Activated B cell treated with CpG ODN at 0.5 μM for 24 hours (primary cell): ENCODE results near the gene ALMS1. TPM values are rescaled to one million over a fixed set of nuclear protein-coding genes. Genes with fewer than 3 reads are reported as not detected.
"Not testable (repeated sequence)": the region's sequence is repeated elsewhere in the genome, so short reads cannot be mapped to it uniquely, and the experiment has no call there.

ENCODE experiments used
- ATAC-seq: fragments of 200-7000 bp; cut with Tn5 transposase; one replicate; pipeline ENCODE4 v1.10.0; 2021; ENCODE audit warnings: low read depth, mild to moderate bottlenecking, moderate library complexity
- CTCF ChIA-PET: fragments of 350-600 bp; sonication (Branson Sonifier 250); formaldehyde crosslinking; loops from one replicate; lab custom pipeline; 2021; ENCODE audit warnings: antibody characterized with exemption; lab: Charles Lee
- POLR2A ChIA-PET: fragments of 350-600 bp; sonication (Branson Sonifier 250); formaldehyde crosslinking; loops from one replicate; lab custom pipeline; 2021; ENCODE audit warnings: antibody characterized with exemption; lab: Charles Lee
- DNase-seq: peaks from one replicate; pipeline ENCODE4 v3.0.0; 2022
- H3K27ac Mint-ChIP-seq: one replicate; pipeline ENCODE4 v1.8.0; 2020; ENCODE audit warnings: mixed read lengths
- H3K27me3 Mint-ChIP-seq: one replicate; pipeline ENCODE4 v1.8.0; 2021; ENCODE audit warnings: mixed read lengths
- H3K36me3 Mint-ChIP-seq: one replicate; pipeline ENCODE4 v1.8.0; 2021; ENCODE audit warnings: low read depth, mixed read lengths
- H3K4me1 Mint-ChIP-seq: one replicate; pipeline ENCODE4 v1.8.0; 2021; ENCODE audit warnings: mixed read lengths
- H3K4me3 Mint-ChIP-seq: one replicate; pipeline ENCODE4 v1.8.0; 2020; ENCODE audit warnings: mild to moderate bottlenecking, mixed read lengths
- H3K9me3 Mint-ChIP-seq: one replicate; pipeline ENCODE4 v1.8.0; 2020; ENCODE audit warnings: mixed read lengths
- intact Hi-C: fragments of 100-400 bp; cut with micrococcal nuclease; formaldehyde crosslinking; loops from one replicate; pipeline ENCODE4 v1.15.1; 2024
- total RNA-seq: library from RNA; stranded (reverse); gene quantifications from 2 replicates; pipeline ENCODE4 v1.2.3, GENCODE V29; 2022
- TF ChIP-seq, protein P1 (sequence below): fragments of 200-600 bp; IDR thresholded peaks from one replicate; pipeline ENCODE4 v1.8.0; 2022; ENCODE audit warnings: antibody characterized with exemption, mild to moderate bottlenecking

ALMS1 gene
- total RNA-seq, 1 donor from 2014 or later, result 20.1 TPM

DNA sequence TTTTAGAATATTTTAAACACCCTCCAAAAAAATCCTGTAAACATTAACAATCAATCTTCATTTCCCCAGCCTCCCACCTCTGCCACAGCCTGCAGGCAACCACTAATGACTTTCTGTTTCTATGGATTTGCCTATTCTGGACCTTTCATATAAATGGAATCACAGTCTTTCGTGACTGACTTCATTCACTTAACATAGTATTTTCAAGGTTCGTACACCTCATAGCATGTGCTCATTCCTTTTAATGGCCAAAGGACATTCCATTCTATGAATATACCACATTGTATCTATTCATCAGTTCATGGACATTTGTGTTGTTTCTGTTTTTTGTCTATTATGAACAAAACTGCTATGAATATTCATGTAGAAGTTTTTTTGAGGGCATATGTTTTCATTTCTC is 208.0 kb downstream of the ALMS1 start:
- DNase-seq, result no peak
- no peak overlapping the region for H3K4me3 Mint-ChIP-seq
- ATAC-seq, result no peak
- H3K27me3 Mint-ChIP-seq, result no peaks in the 10 kb centered on the region
- intact Hi-C loops, result no loop called here
- H3K4me1 Mint-ChIP-seq, result no peaks in the 10 kb centered on the region
- TF ChIP-seq, protein P1, sequence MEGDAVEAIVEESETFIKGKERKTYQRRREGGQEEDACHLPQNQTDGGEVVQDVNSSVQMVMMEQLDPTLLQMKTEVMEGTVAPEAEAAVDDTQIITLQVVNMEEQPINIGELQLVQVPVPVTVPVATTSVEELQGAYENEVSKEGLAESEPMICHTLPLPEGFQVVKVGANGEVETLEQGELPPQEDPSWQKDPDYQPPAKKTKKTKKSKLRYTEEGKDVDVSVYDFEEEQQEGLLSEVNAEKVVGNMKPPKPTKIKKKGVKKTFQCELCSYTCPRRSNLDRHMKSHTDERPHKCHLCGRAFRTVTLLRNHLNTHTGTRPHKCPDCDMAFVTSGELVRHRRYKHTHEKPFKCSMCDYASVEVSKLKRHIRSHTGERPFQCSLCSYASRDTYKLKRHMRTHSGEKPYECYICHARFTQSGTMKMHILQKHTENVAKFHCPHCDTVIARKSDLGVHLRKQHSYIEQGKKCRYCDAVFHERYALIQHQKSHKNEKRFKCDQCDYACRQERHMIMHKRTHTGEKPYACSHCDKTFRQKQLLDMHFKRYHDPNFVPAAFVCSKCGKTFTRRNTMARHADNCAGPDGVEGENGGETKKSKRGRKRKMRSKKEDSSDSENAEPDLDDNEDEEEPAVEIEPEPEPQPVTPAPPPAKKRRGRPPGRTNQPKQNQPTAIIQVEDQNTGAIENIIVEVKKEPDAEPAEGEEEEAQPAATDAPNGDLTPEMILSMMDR, result no peak
- H3K9me3 Mint-ChIP-seq, result peaks cover 7% of the 10 kb centered on the region
- ChIA-PET POLR2A (no interaction called here), CTCF (no interaction called here)
- H3K27ac Mint-ChIP-seq, result no peak overlapping the region
- peaks cover 4% of the 10 kb centered on the region for H3K36me3 Mint-ChIP-seq

DNA sequence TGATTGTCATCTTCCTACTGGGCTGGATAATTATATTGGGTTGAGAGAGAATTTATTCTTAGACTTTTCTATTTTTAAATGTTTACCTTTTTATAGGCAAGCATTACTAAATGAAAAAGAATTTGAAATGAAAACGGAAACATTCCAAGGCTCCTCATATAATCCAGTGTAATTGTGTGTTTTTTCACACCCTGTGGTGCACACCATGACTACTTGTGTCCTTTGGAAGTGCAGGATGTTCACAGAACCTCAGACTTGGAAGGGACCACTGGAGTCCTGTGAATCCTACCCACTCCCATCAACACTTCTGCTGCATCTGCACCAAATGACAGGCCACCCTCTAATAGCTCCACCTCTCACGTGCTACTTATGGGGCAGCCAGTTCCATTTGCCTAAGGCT is 208.6 kb downstream of the ALMS1 start:
- H3K36me3 Mint-ChIP-seq, result peaks cover 4% of the 10 kb centered on the region
- DNase-seq (no peak), ATAC-seq (no peak)
- H3K27ac Mint-ChIP-seq, result no peak overlapping the region
- TF ChIP-seq, protein P1, result no peak
- no peak overlapping the region for H3K4me3 Mint-ChIP-seq
- ChIA-PET POLR2A (no interaction called here), CTCF (no interaction called here)
- H3K4me1 Mint-ChIP-seq, result no peaks in the 10 kb centered on the region
- peaks cover 7% of the 10 kb centered on the region for H3K9me3 Mint-ChIP-seq
- intact Hi-C loops, result no loop called here
- H3K27me3 Mint-ChIP-seq, result no peaks in the 10 kb centered on the region

DNA sequence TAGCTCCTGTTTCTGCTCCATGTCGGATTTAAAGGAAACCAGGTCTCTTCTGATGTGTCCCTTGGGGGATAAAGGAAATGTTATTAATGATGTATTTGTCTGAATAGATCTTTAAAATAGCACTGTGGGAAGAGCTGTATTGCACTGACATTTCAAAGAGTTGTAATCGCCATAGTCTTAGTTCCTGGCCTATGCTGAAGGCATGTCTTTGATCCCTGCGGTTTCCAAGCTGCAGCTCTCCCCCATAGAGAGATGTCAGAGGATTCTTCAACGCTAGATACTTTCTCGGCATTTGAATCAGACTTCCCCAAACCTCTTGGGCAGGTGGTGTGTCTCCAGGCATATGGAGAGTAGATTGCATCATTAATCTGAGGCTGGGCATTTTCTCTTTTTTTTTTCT is 216.1 kb downstream of the ALMS1 start:
- TF ChIP-seq, protein P1, result no peak
- ATAC-seq (no peak), DNase-seq (no peak)
- Mint-ChIP-seq H3K4me1 (no peaks in the 10 kb centered on the region), H3K27ac (no peak overlapping the region), H3K4me3 (no peak overlapping the region), H3K9me3 (no peaks in the 10 kb centered on the region), H3K27me3 (no peaks in the 10 kb centered on the region), H3K36me3 (peaks cover 28% of the 10 kb centered on the region)
- ChIA-PET POLR2A (no interaction called here), CTCF (no interaction called here)
- intact Hi-C loops, result no loop called here

DNA sequence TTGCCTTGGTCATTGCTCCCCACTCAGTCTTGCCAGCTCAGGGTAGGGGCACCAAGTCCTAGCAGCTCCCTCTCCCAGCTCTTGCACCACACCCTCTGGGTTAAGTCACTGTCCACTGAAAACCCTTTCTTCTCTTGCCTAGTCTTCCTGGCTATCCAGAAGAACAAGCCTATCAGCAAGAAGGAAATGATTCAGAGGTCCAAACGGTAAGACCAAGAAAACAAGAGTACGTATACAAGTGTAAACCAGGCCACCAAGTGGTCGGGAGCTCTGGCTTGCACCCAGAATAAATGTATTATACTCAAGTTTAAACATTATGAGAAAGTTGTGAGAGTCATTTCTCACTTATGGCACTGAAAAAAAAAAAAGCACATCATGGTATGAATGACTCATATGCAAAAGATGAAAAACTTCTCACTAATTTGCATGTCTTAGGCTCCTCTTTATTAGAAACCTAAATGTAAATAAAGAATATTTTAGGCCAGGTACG is 217.5 kb downstream of the ALMS1 start:
- CTCF ChIA-PET, H3K27ac Mint-ChIP-seq, H3K27me3 Mint-ChIP-seq, H3K4me3 Mint-ChIP-seq, intact Hi-C loops, H3K9me3 Mint-ChIP-seq, H3K4me1 Mint-ChIP-seq, POLR2A ChIA-PET, DNase-seq, ATAC-seq: not testable (repeated sequence)
- peaks cover 30% of the 10 kb centered on the region for H3K36me3 Mint-ChIP-seq

DNA sequence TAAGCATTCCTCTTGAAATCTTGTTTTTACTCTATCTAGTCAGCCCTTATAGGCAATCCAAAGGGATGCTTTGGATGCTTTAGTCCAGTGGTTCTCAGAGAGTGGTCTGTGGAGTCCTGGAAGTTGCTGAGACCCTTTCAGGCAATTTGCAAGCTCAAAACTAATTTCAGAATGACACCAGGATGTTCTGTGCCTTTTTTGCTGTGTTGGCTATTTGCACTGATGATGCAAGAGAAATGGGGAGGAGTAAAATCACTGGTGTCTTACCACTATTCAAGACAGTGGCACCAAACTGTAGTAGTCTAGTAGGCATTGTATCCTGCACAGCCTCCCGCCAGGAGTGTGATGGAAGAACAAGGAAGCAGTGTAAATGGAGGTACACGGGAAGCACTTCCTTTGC is 219.0 kb downstream of the ALMS1 start:
- intact Hi-C loops, POLR2A ChIA-PET: not testable (repeated sequence)

DNA sequence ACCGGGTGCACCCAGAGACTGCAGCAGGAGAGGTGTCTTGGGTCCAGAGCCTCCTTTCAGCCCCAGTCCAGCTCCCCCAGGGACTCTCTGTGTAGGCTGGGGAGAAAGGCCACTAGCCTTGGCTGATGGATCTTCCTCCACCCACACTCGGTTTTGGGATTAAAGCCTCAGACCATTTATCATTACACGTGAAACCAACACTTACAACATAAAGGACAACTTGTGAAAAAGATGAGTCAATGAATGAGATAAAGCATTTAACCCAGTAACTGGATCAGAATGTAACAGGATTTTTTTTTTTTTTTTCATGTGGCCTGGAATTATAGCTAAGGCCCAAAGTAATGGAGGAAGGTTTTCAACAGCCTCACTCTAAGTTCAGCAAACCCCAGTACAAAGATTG is 224.5 kb downstream of the ALMS1 start:
- TF ChIP-seq, protein P1, result no peak
- POLR2A ChIA-PET, result no interaction called here
- H3K4me3 Mint-ChIP-seq, result no peak overlapping the region
- H3K27ac Mint-ChIP-seq, result no peak overlapping the region
- H3K27me3 Mint-ChIP-seq, result no peaks in the 10 kb centered on the region
- no peaks in the 10 kb centered on the region for H3K4me1 Mint-ChIP-seq
- ATAC-seq (no peak), DNase-seq (no peak)
- peaks cover 2% of the 10 kb centered on the region for H3K36me3 Mint-ChIP-seq
- no peaks in the 10 kb centered on the region for H3K9me3 Mint-ChIP-seq
- CTCF ChIA-PET, result no interaction called here
- intact Hi-C loops, result no loop called here

More for the DNA sequence above, 219.0 kb downstream of the ALMS1 start:
- H3K27me3 Mint-ChIP-seq, CTCF ChIA-PET, H3K4me1 Mint-ChIP-seq, H3K27ac Mint-ChIP-seq, H3K9me3 Mint-ChIP-seq, ATAC-seq, DNase-seq, H3K4me3 Mint-ChIP-seq: not testable (repeated sequence)
- peaks cover 30% of the 10 kb centered on the region for H3K36me3 Mint-ChIP-seq
